ENCODE data around the gene B4GALNT4.
"Not testable (repeated sequence)": the region's sequence is repeated elsewhere in the genome, so short reads cannot be mapped to it uniquely, and the experiment has no call there.

The B4GALNT4 gene, protein sequence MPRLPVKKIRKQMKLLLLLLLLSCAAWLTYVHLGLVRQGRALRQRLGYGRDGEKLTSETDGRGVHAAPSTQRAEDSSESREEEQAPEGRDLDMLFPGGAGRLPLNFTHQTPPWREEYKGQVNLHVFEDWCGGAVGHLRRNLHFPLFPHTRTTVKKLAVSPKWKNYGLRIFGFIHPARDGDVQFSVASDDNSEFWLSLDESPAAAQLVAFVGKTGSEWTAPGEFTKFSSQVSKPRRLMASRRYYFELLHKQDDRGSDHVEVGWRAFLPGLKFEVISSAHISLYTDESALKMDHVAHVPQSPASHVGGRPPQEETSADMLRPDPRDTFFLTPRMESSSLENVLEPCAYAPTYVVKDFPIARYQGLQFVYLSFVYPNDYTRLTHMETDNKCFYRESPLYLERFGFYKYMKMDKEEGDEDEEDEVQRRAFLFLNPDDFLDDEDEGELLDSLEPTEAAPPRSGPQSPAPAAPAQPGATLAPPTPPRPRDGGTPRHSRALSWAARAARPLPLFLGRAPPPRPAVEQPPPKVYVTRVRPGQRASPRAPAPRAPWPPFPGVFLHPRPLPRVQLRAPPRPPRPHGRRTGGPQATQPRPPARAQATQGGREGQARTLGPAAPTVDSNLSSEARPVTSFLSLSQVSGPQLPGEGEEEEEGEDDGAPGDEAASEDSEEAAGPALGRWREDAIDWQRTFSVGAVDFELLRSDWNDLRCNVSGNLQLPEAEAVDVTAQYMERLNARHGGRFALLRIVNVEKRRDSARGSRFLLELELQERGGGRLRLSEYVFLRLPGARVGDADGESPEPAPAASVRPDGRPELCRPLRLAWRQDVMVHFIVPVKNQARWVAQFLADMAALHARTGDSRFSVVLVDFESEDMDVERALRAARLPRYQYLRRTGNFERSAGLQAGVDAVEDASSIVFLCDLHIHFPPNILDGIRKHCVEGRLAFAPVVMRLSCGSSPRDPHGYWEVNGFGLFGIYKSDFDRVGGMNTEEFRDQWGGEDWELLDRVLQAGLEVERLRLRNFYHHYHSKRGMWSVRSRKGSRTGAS

DNA sequence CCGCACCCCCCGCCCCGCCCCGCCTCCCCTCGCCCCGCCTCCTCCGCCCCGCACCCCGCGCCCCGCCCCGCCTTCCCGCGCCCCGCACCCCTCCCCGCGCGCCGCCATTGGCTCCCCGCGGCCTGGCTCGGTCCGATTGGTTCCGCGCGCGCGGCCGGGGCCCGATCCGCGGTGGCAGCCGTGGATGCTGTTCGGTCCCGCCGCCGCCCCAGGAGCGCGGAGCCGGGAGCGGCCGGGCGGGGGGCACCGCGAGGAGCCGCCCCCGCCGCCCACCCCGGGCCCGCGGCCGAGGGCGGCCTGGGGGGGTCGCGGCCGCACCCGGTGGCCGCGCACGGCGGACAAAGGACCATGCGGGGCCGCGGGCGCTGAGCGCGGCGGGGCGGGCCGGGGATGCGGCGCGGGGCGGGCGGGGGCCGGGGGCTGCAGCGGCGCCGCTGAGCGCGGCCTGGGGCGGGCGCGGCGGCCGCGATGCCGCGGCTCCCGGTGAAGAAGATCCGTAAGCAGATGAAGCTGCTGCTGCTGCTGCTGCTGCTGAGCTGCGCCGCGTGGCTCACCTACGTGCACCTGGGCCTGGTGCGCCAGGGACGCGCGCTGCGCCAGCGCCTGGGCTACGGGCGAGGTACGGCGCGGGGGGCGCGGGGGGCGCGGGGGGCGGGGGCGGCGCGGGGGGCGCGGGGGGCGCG lies at the start of gene B4GALNT4:
Gene B4GALNT4, plus strand, starts transcription at position 164 of the 683 bp plus-strand sequence. Its CDS starts 305 bp downstream, at position 469.
- DNase-seq: no peak

- not testable (repeated sequence) for DNase-seq
Measured at GRCh38 chr11:319888-320273, 49.4 kb upstream of the B4GALNT4 start.

DNA sequence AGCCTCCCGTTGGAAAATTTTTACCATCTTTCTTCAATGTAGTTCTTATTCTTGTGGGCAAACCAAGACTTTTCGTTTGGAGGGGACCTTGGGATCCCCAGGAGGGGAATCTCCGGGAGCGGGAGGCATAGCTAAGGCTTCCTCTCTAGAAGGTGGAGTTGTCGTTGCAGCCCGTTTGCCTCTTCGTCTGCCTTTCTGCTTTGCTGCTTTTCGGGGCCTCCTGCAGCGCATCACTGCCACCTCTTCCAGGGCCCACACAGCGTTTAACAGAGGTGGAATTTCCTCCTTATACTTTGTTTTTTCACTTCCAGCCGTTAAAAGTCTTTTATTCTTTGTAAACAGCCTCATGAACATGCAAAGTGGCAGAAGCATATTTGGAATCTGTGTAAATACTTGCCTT lies 45.1 kb upstream of the B4GALNT4 start:
- DNase-seq: no peak

DNA sequence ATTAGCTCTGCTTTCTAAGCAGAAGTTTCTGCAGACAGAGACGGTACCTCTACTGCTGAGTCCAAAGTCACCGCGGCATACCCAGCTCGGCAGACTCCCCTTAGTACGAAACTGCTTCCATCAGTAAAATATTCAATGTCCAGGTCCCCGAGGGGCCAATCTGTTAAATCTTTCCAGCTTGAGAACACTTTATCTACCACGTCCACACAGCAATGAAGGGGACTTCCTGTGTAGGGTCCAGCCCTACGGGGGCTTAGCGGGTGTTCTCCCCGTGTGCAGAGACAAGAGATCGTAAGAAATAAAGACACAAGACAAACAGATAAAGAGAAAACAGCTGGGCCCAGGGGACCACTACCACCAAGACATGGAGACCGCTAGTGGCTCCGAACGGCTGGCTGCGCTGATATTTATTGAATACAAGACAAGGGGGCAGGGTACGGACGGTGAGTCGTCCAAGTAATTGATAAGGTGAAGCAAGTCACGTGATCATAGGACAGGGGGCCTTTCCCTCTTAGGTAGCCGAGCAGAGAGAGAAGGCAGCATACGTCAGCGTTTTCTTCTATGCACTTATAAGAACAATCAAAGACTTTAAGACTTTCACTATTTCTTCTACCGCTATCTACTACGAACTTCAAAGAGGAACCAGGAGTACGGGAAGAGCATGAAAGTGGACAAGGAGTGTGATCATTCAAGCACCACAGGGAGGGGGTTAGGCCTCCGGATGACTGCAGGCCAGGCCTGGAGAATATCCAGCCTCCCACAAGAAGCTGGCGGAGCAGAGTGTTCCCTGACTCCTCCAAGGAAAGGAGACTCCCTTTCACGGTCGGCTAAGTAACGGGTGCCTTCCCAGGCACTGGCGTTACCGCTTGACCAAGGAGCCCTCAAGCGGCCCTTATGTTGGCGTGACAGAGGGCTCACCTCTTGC lies 44.4 kb upstream of the B4GALNT4 start:
- not testable (repeated sequence) for DNase-seq

- DNase-seq: no peak
Measured at GRCh38 chr11:325796-326591, 43.3 kb upstream of the B4GALNT4 start.

GRCh38 chr11:326592-326841 lies 42.8 kb upstream of the B4GALNT4 start:
- no peak for DNase-seq

DNA sequence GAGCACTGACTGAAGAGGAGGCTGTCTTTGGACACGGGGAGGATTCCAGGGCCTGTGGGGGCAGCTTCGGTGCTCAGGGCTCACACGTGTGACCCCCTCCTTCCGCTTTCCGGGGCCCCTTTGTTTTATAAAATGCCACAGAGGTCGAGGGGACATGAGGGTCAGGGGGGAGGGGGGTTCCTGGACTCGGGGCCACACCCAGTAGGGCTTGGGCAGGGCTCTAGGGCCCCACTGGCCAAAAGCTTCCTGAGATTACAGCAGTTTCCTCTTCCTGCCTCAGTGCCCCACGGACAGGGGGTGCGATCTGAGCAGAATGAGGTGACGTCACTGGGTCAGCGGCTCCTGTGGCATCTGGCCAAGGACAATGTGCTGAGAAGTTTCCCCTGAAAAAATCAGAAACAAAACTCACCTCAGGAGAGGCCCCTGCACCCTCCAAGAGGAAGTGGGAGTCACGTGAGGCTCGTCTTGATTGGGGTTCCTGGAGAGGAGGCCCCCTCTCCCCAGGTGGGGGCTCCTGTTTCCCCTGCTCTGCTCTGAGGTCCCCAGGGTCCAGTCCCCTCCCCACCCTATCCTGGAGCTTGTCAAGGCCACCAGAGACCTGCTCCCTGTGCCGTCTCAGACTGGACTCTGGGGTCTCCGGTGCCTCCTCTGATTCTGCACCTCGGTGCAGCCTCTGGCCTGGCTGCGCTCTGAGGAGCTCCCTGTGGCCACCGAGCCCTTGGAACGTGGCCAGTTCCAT lies 42.3 kb upstream of the B4GALNT4 start:
- peak; percentile 33 for DNase-seq

GRCh38 chr11:327581-327923 lies 41.7 kb upstream of the B4GALNT4 start:
- no peak for DNase-seq

GRCh38 chr11:328012-328411 lies 41.3 kb upstream of the B4GALNT4 start:
- no peak for DNase-seq

- not testable (repeated sequence) for DNase-seq
Measured at GRCh38 chr11:328516-329100, 40.7 kb upstream of the B4GALNT4 start.

DNA sequence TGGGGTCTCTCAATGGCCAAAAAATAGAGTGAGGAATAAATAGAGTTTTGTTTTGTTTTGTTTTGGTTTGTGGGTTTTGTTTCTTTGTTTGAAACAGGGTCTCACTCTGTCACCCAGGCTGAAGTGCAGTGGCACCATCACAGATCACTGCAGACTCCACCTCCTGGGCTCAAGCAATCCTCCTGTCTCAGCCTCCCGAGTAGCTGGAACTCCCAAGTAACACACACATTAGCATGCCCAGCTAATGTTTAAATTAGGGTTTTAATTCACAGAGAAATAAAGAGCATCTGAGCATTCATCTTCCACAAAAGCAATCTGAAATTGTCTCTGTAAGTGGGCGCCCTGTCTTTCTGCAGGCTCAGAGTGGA lies 39.4 kb upstream of the B4GALNT4 start:
- no peak for DNase-seq

GRCh38 chr11:330307-330693 lies 39.0 kb upstream of the B4GALNT4 start:
- no peak for DNase-seq

- no peak for DNase-seq
Measured at GRCh38 chr11:330694-331357, 38.5 kb upstream of the B4GALNT4 start.

GRCh38 chr11:331358-332060 lies 37.8 kb upstream of the B4GALNT4 start:
- no peak for DNase-seq

DNA sequence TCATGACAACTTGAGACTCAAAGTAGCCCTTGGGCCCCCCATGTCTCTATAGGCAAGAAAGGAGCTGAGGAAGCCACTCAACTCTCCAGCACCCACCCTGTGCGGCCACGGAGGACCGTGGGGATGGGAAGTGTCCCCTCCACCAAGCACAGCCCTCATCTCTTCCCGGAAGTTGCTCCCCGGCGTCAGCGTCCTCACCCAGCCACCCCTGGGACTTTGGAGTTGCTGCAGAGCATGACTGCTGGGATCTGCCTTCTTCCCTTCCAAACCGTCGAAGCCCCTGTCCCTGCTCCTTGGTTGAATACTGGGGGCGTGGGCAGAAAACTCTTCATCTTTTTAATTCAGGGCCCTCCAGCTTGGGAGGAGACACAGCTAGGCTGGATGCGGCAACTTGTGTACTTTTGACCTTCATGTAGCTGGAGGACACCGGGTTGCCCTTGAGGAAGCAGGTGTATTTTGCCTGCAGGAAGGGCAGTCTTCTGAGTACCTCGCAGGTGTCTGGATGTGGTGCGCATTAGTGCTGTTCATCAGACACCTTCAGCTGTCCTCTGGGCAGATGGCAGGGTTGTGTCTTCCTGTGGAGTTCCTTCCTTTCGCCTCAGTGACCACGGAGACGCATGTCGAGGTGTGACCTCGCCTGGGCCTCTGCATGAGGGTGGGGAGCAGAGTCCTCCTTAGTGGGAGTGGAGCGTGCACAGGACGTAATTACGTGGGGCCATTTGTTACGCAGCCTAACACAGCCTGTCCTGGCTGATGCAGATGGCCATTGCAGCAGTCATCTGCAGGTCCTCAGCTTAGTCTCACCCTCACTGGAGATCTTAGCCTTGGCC lies 36.4 kb upstream of the B4GALNT4 start:
- no peak for DNase-seq

DNA sequence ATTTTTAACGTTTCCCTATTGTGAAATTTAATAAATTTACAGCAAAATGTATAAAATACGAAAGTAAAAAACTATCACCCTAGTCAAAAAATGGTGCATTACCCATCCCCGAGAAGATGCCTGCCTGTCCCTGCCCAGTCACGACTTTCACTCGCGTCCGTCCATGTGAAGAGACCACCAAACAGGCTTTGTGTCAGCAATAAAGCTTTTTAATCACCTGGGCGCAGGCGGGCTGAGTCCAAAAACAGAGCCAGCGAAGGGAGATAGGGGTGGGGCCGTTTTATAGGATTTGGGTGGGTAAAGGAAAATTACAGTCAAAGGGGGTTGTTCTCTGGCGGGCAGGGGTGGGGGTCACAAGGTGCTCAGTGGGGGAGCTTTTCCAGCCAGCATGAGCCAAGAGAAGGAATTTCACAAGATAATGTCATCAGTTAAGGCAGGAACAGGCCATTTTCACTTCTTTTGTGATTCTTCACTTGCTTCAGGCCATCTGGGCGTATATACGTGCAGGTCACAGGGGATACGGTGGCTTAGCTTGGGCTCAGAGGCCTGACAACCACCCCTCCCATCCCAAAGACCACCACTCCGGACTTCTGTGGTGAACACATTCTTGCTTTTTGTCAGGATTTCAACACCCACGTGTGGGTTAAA lies 35.6 kb upstream of the B4GALNT4 start:
- DNase-seq: not testable (repeated sequence)

- DNase-seq: no peak
Measured at GRCh38 chr11:334264-334994, 34.9 kb upstream of the B4GALNT4 start.
